GM18519 (cell line): ENCODE measurements around the gene TMEM273.

Experiments used
- ATAC-seq: cut with Tn5 transposase; IDR thresholded peaks from one replicate; pipeline ENCODE4 v1.9.1; 2021; ENCODE audit warnings: mild to moderate bottlenecking, moderate library complexity; ENCODE audit not compliant: unreplicated experiment, low FRiP score

Gene TMEM273

GRCh38 chr10:49166484-49167400 lies 21.4 kb downstream of the TMEM273 start:
- no peak for ATAC-seq

- no peak for ATAC-seq
Observed at GRCh38 chr10:49165821-49166483, 22.2 kb downstream of the TMEM273 start.

GRCh38 chr10:49165259-49165658 lies 22.9 kb downstream of the TMEM273 start:
- no peak for ATAC-seq

- peak; percentile 73 for ATAC-seq
Observed at GRCh38 chr10:49164559-49165188, 23.5 kb downstream of the TMEM273 start.

GRCh38 chr10:49163741-49164140 lies 24.4 kb downstream of the TMEM273 start:
- ATAC-seq = no peak

- ATAC-seq = no peak
Observed at GRCh38 chr10:49162761-49163310, 25.4 kb downstream of the TMEM273 start.

GRCh38 chr10:49162063-49162462 lies 26.1 kb downstream of the TMEM273 start:
- ATAC-seq = no peak

GRCh38 chr10:49161411-49161997 lies 26.7 kb downstream of the TMEM273 start:
- no peak for ATAC-seq

- no peak for ATAC-seq
Observed at GRCh38 chr10:49160814-49161213, 27.4 kb downstream of the TMEM273 start.

- no peak for ATAC-seq
Observed at GRCh38 chr10:49160110-49160509, 28.1 kb downstream of the TMEM273 start.

GRCh38 chr10:49158915-49159314 lies 29.3 kb downstream of the TMEM273 start:
- no peak for ATAC-seq

- ATAC-seq = no peak
Observed at GRCh38 chr10:49158404-49158803, 29.8 kb downstream of the TMEM273 start.

- ATAC-seq = no peak
Observed at GRCh38 chr10:49157229-49157628, 31.0 kb downstream of the TMEM273 start.

- ATAC-seq = no peak
Observed at GRCh38 chr10:49154641-49155040, 33.5 kb downstream of the TMEM273 start.

GRCh38 chr10:49153971-49154370 lies 34.2 kb downstream of the TMEM273 start:
- no peak for ATAC-seq

- ATAC-seq = no peak
Observed at GRCh38 chr10:49153115-49153514, 35.1 kb downstream of the TMEM273 start.

GRCh38 chr10:49152663-49153062 lies 35.5 kb downstream of the TMEM273 start:
- ATAC-seq = no peak

GRCh38 chr10:49152037-49152436 lies 36.2 kb downstream of the TMEM273 start:
- no peak for ATAC-seq

GRCh38 chr10:49151481-49151880 lies 36.7 kb downstream of the TMEM273 start:
- ATAC-seq = no peak

GRCh38 chr10:49151025-49151445 lies 37.2 kb downstream of the TMEM273 start:
- no peak for ATAC-seq

GRCh38 chr10:49150426-49150825 lies 37.8 kb downstream of the TMEM273 start:
- ATAC-seq = no peak
